ENCODE data around the gene RASAL3.

The RASAL3 gene

GRCh38 chr19:15432629-15433518 is 31.5 kb downstream of the RASAL3 start:
- peak; percentile 77 for DNase-seq

GRCh38 chr19:15432018-15432494 is 32.3 kb downstream of the RASAL3 start:
- no peak for DNase-seq

- DNase-seq, result no peak
Observed at GRCh38 chr19:15431396-15432017, 32.8 kb downstream of the RASAL3 start.

GRCh38 chr19:15430526-15431120 is 33.7 kb downstream of the RASAL3 start:
- DNase-seq, result no peak

GRCh38 chr19:15429825-15430467 is 34.4 kb downstream of the RASAL3 start:
- no peak for DNase-seq

- no peak for DNase-seq
Observed at GRCh38 chr19:15428956-15429824, 35.2 kb downstream of the RASAL3 start.

- DNase-seq, result no peak
Observed at GRCh38 chr19:15427991-15428471, 36.3 kb downstream of the RASAL3 start.

GRCh38 chr19:15427350-15427700 is 37.0 kb downstream of the RASAL3 start:
- DNase-seq, result no peak

- DNase-seq, result no peak
Observed at GRCh38 chr19:15426485-15427349, 37.6 kb downstream of the RASAL3 start.

GRCh38 chr19:15425321-15425950 is 38.9 kb downstream of the RASAL3 start:
- no peak for DNase-seq

GRCh38 chr19:15424692-15425272 is 39.6 kb downstream of the RASAL3 start:
- DNase-seq, result no peak

GRCh38 chr19:15424121-15424520 is 40.2 kb downstream of the RASAL3 start:
- DNase-seq, result no peak

GRCh38 chr19:15423130-15423529 is 41.2 kb downstream of the RASAL3 start:
- no peak for DNase-seq

- no peak for DNase-seq
Observed at GRCh38 chr19:15422296-15423075, 41.9 kb downstream of the RASAL3 start.

GRCh38 chr19:15421721-15422260 is 42.6 kb downstream of the RASAL3 start:
- no peak for DNase-seq

- DNase-seq, result no peak
Observed at GRCh38 chr19:15421136-15421695, 43.1 kb downstream of the RASAL3 start.

GRCh38 chr19:15419413-15420025 is 44.8 kb downstream of the RASAL3 start:
- no peak for DNase-seq
